GM19351 (cell line): Measurements from ENCODE around the gene ATP6V0C.
"Not testable (repeated sequence)": the region's sequence is repeated elsewhere in the genome, so short reads cannot be mapped to it uniquely, and the experiment has no call there.

Source experiments
- ATAC-seq: cut with Tn5 transposase; IDR thresholded peaks from one replicate; pipeline ENCODE4 v1.9.1; 2021; ENCODE audit warnings: mild to moderate bottlenecking, moderate library complexity; ENCODE audit not compliant: unreplicated experiment

Gene ATP6V0C

DNA sequence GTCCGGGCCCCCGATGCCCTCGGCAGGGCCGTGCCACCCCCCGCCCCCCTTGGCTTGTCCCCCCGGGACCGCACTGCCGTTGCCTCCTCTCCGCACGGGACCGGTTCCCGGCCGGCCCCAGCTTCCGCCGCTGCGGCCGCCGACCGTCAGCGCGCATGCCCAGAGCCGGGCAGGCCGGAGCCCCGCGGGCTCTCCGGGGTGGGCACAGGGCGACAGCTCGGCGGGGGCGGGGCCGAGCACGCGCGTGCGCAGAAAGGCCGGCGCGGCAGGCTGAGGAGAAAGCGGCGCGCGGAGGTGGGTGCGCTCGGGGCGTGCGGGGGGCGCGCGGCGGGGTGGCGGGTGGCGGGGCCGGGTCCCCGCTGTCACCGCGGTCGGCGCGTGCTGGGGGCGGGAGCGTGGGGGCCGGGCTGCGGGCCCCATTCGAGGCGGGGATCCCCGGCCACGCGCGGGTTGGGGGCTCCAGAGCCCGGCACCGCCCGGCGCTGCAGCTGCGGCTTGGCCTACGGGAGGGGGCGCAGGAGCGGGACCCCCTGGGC is 38.8 kb upstream of the ATP6V0C start, which contains the start of gene TBC1D24:
Gene TBC1D24 (plus strand): TSS at position 251 of the 536 bp plus-strand sequence. CDS start 21,022 bp downstream, outside the sequence.
- ATAC-seq = peak; percentile 54

DNA sequence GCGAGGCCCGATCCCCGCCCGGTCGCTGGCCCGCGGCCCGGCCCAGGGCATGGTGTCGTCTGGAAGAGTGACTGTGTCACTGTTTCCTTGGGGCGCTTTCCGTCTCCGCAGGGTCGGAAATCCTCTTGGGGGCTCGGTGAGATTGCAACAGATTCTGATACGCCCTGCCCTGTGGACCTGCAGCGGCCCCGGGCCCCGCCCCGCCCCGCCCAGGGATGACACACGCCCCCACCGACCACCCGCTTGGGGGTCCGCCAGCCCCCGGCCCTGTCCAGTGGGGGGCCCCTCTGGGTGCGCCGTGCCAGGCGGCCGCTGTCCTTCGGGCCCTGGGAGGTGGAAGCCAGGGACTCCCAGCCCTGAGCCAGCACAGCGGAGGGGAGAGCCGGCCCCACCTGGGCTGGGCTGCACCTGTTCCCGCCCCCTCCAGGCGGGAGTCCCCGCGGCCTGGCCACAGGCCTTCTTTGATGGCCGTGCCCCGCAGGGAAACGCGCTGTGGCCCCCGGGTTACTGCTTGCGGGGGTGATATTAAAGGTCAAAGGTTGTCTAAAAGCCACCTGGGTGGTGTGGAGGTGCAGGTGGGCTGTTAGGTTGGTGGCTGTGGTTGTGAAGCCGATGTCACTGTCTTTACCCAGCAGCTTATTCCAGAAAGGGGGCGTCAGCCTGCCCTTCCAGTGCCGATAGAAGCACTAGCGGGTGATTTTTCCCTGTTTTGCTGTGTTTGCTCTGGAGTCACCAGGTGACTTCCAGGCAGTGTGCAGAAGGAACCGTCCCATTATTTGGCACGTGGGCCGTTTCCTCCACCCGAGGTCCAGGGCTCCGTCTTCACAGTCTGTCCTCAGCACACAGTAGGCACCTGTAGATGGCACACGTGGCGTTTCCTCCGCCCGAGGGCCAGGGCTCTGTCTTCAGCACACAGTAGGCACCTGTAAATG is 38.1 kb upstream of the ATP6V0C start:
- ATAC-seq = peak; percentile 14

DNA sequence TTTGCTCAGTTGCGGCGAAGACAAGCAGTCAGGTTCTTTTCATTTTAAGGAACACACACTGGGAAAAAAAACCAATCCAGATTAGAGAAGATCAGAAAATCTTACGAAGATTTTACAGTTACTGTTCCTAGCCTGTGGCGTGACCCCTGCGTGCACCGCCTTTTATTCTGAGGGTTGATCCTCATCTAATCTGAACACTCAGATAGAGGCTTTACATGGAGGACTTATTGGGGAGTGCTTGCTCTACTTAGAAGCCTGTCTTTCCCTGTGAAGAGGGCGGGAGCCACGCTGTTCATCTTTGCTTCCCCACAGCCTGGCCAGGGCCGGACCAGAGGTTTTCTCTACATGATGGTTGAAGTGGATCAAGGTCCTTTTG is 37.4 kb upstream of the ATP6V0C start:
- ATAC-seq = no peak

DNA sequence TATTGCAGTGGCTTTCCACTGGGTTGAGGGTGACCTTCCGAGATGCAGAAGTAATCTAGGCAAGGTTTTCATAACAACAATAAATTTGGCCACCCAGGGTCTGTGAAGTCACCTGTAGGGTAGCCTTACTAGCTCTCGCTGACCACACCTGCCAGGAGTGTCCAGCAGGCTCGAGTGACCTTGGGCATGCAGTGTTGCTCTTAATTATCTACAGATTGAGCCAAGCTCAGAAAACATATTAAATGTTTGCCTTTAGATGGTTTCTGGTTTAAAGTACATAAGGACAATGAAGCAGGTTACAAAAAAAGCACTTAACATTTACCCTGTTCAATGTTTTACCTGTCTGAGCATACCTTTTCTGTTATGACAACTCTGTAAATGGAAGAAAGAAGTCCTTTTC is 37.0 kb upstream of the ATP6V0C start:
- ATAC-seq = no peak

DNA sequence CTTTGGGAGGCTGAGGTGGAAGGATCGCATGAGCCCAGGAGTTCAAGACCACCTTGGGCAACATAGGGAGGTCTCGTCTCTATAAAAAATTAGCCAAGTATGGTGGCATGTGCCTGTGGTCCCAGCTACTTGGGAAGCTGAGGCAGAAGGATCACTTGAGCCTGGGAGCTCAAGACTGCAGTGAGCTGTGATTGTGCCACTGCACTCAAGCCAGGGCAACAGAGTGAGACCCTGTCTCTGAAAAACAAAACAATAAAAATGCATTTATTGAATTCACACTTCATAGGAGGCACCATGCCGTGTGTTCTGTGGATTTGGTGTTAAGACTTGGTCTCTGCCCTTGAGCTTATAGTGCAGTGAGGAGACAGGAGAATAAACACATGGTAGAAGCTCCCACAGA is 36.4 kb upstream of the ATP6V0C start:
- ATAC-seq = no peak

DNA sequence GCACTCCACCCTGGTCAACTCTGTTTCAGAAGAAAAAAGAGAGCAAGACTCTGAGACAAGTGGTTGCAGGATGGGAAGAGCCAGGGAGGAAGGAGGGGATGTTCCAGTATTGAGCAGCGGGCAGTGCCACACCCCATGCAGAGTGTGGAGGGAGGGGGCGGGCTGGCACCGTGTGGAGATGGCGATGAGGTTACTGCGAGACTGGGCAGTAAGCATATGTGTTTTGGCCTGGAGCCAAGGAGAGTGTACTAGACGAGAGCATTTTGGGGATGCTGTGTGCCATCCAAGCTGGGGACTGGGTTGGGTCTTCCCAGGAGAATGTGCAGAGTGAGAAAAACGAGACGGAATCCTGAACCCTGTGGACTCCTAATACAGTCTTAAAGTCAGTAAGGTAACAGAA is 35.5 kb upstream of the ATP6V0C start:
- no peak for ATAC-seq

DNA sequence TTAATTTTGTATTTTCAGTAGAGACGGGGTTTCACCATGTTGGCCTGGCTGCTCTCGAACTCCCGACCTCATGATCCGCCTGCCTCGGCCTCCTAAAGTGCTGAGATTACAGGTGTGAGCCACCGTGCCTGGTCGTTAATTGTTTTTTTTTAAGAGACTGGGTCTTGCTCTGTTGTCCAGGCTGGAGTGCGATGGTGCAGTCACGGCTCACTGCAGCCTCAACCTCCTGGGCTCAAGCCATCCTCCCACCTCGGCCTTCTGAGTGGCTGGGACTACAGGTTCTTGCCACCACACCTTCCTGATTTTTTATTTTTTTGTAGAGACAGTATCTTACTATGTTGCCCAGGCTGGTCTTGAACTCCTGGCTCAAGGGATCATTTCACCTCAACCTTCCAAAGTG is 33.8 kb upstream of the ATP6V0C start:
- not testable (repeated sequence) for ATAC-seq

DNA sequence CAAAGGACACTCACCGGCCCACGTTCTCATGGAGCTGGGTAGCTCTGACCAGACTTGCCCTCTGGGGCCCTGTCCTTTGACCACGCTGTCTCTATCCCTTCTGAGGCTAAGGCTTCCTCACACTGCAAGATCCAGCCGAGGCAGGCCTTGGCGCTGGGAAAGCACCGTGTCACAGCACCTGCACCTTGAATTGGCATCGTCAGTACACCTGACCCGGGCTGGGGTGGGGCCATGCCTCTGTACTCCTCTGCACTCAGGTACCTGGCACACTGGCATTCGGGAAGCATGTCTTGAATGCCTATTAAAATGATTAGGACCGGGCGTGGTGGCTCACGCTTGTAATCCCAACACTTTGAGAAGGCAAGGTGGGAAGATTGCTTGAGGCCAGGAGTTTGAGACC is 32.8 kb upstream of the ATP6V0C start:
- ATAC-seq = no peak

DNA sequence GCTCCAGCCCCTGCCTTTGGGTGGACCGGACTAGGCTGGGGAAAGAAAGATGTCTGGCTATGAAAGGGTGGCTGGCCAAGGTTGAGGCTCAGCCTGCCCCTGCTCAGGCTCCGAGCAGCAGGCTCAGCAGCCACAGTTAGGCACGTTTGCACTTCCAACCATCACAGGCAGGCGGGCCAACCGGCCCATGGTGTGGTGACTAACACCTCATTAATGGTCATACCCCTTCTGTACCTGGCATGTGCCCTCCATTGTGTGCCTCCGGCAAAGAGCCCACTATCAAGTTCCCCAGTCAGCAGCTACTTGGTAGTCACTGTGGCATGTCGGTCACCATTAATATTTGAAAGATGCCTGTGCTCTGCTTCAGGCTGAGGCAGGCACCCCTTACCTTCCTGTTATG is 32.1 kb upstream of the ATP6V0C start:
- no peak for ATAC-seq

DNA sequence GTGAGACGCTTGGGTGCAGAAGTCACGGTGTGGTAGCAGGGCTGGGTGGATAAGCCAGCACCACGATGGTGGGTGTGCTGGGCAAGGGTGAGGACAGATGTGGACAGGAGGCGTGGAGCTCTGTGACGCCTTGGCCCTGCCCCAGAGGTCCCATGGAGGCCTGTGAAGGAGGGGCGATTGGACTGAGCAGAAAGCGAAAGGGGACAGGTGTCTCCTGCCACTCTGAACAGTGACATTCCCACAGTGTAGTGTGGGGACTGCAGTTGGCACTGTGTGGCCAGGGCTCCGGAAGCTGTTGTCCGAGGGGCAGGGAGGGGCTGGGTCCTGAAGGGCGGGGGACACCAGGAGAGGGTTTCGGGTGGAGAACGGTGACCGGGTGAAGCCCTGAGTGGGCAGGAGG is 31.5 kb upstream of the ATP6V0C start:
- no peak for ATAC-seq

DNA sequence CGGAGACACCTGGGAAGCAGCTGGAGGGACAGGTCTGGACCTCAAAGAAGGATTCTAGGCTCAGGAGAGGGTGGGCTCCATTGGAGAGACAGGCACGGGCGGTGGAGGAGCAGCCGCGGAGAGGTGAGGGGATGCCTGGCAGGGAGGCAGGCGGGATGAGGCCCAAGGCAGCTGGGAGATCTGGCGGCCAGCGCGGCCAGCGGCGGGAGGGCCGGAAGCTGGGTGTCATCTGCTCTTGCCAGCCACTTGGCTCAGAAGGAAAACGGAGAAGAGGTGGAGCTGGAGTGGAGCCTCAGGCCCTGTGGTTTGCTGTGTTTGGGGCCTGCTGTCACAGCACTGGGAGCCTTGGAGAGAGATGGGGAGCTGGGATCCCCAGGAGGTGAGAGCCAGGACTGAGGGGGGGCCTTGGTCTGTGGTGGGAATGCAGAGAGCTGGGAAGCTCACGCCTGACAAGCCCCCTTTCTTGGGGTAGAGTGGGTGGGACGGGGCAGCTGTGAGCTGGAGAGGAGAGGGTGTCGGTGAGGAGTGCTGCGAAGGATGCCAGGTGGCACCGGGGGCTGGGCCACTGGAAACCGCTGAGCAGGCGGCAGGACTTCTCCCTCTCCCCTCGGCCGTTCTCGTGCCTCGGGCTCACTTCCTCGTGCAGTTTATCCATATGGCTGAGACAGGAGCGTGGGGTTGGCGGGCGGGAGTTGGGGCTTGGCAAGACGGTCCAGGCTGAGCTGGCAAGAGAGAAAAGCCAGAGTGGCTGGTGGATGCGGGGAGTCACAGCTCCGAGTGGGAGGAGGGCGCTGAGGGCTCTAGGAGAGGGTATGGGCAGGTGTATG is 30.8 kb upstream of the ATP6V0C start:
- no peak for ATAC-seq

DNA sequence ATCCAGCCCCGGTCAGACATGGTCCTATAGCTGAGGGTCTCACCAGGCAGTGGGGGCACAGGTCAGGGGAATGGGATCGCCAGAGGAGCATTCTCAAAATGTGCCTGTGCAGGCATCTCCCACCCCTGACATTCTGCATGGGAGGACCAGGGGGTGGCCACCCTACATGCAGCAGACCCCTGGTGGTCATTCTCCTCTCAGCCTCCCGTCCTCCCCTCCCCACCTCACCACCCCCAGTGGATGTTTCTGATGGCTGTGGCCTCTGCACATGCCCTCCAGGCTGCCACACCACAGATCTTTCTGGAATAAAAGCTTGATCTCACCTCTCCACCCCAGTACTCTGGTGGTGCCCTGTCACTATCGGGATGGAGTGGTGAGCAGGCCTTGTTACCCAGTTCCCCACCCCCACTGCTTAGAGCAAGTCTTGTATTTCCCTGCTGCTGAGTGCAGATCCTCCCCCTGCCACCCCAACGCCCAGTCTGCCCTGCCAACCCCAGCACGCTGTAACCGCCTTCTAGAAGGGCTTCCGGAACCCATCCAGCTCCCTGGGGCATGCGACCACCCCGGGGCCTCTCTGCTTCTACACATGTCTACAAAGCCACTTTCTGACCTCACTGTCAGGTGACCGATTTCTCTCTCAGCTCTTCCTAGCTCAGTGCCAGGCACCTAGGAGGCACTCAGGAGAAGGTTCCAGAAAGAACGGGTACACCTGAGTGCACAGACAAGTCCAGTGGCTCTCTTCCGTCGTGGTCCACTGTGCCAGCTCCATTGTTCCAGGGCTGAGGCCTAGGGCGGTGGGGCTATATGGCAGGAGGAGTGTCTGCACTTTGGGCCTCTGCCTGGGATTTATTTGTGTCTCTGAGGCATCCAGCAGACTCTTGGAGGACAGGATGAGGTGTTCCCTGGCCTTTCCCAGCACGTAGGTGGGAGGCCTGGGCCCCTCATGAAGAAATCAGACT is 29.5 kb upstream of the ATP6V0C start:
- no peak for ATAC-seq

DNA sequence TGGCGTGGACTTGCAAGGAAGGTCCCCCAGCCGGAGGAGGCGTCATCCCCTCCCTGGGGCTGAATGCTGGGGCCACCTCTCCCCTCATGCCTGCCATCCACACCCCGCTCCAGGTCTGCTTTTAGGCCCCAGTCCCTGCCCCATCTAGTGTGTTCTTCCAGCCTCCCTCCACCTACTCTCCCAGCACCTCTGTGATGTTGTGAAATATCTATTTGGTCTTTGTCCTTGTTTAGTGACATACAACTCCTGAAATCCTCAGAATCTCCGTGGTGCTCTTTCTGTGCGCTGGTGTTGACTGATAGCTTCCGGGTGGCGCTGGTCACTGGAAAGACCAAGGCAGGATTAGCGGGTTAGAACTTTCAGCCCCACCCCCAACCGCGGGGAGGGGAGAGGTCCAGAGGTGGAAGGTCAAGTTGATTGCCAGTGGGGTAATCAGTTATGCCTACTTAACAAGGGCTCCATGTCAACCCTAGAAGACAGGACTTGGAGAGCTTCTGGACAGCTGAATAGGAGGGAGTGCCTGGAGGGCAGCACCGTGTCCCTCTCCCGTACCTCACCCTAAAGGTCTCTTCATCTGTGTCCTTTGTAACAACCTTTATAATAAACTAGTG is 28.7 kb upstream of the ATP6V0C start:
- ATAC-seq = no peak

DNA sequence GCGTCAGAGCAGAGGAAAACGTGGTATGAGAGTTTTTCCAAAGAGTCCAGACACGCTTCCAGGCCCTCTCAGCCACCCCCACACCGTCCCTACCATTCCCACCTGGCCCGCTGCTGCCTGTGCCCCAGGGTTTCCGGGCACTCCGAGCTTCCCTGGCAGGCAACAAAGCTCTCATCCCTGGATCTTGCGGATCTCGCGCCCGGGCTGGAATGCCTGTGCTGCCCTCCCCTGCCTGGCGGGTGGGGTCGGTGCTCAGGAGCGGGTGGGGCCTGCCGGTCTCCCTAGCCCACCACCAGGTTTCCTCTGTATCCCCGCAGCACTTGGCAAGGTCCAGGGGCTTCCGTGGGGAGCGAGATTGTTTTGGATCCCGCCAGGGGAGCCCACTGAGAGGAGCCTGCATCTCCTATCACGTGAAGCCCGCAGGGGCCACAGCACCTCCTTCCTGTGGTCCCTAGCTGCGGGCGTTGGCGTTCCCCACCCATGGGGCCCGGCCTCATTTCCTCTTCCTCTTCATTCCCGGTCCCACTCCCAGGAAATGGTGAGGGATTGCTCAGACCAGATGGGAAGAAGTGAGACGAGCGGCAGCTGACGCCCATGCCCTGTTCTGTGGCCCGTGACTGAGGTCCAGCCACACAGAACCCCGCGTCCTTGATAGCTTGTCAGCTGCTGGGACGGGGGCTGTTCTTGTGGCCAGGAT is 27.8 kb upstream of the ATP6V0C start:
- no peak for ATAC-seq

DNA sequence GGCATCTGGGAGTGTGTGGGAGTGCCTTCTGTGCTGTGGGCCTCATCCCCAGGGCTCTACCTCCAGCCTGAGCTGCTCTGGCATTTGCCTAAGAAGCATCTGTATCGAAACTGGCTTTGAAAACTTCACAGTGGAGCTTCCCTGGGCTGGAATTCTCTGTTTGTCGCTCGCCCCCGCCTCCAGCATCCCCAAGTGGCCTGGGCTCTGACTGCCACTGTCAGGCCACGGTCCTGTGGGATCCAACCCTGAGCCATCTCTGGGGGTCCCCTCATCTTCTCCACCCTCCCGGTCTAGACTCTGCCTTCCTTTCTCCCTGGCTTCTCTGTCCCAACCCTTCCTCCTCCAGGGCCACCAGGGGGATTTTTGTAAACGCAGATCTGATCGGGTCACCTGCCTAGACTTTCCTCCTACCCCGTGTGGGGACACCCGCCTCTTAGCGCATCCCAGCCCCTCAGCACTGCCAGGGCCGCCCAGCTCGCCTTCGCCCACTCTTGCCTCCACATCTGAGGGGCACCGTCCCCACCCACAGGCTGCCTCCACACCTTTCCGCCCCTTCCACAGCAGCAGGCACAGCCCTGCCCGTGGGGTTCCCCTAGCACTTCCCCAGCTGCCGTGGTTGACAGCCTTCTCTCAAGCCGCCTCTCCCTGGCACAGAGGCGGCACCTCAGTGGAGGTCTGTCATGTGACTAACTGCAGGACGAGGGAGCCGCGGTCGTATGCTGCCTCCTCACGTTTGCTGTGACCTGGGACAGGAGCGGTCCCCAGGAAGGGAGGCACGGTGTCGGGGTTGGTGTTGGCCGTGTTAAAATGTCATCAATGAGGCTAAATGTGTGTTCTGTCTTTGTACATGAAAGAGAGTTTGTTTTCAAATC is 26.9 kb upstream of the ATP6V0C start:
- no peak for ATAC-seq

DNA sequence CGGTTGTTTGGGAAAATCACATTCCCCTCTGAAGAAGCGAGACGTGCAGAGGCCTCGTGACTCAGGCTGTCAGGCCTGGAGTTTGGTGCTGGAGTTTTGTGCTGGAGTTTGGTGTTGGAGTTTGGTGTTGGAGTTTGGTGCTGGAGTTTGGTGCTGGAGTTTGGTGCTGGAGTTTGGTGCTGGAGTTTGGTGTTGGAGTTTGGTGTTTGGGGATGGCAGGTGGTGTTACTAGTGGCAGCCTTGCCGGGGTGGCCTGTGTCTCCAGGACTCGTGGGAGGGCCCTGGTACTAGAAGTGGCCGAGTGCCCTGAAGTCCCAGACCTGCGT is 26.3 kb upstream of the ATP6V0C start:
- ATAC-seq = no peak

DNA sequence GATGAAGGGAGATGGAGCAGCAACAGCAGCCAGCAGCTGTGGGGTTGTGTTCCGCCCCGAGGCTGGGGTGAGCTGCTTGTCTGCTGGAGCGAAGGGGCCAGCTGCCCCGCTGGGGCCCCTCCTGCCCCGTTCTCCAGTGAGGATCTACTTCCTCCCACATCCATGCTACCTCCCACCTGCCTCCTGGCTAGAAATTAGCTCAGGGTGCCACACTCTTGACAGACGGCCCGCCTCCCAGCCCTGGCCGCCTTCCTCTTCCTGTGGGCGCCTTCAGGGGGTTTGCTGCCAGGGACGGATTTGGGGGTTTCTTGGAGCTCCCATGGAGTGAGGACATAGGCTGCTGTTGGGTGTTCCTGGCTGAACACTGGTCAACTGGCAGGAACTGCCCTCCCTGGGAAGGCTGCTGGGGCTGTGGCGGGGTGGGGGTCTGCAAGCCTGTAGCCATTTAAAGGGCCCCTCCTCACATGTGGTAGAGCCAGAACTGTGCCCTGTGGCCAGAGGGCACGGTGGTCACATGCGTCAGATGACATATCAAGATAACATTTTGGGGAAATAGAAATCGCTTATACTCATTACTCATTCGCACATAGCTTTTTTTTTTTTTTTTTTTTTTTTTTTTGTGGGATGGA is 25.7 kb upstream of the ATP6V0C start:
- no peak for ATAC-seq

DNA sequence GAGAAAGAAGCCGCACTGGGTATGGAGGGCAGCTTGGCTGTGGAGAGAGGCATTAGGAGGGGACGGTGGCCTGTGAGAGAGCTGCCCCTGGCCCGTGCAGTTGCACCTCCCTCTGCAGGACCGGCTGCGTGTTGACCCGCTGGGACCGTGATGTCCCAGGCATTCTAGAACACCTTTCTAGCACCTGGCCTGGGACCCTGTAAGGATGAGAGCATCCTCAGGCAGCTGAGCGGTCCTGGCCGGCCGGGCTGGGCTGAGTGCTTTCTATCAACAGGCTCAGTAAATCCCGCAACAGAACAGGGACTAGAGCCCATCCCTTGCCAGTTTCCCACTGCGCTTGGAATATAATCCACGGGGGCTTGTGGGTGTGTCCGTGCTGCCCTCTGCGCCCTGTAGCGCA is 24.2 kb upstream of the ATP6V0C start:
- no peak for ATAC-seq
